ENCODE results near the gene CLCF1. TPM values are rescaled to one million over a fixed set of nuclear protein-coding genes. Genes with fewer than 3 reads are reported as not detected.

CLCF1 gene
- polyA plus RNA-seq, 1 of the 3 experiments (the other 2 are of a cell fraction): 27.0 TPM

- Histone ChIP-seq H2AFZ (ENCODE audit: low read depth) (no peak overlapping the region), H3K27me3 (ENCODE audit: insufficient read depth) (no peaks in the 10 kb centered on the region), H3K4me2 (no peak overlapping the region), H3K79me2 (ENCODE audit: insufficient read depth) (no peaks in the 10 kb centered on the region), H3K9ac (no peak overlapping the region), H3K27ac (ENCODE audit: low read depth in 2 of 2, low read length in 1 of 2) (no peak overlapping the region), H3K9me2 (no peaks in the 10 kb centered on the region), H3K36me3 (replicated peaks in 1 of 2; ENCODE audit: control insufficient read depth in 1 of 2, insufficient read depth in 2 of 2, low read length in 1 of 2) (peaks cover 0 to 6% of the 10 kb centered on the region in 2 experiments), H3K4me1 (ENCODE audit: control insufficient read depth in 1 of 2, insufficient read depth in 2 of 2, low read depth in 1 of 2, low read length in 1 of 2) (peaks cover 5 to 29% of the 10 kb centered on the region in 2 experiments; a peak in 1 of 4 replicates), H3K4me3 (ENCODE audit: low read depth in 2 of 2, low read length in 1 of 2) (no peak overlapping the region), H3F3A (replicated peaks; ENCODE audit: insufficient read depth) (peaks cover 22% of the 10 kb centered on the region), H4K20me1 (ENCODE audit: insufficient read depth) (peaks cover 3% of the 10 kb centered on the region; the same call in 1 of the 2 replicates), H3K9me3 (no peaks in the 10 kb centered on the region)
- DNase-seq: peak; percentile 10
- 67% methylated on average over 7 of the region's 7 CpGs for WGBS (ENCODE audit: low lambda C conversion rate)
- no peak for TF ChIP-seq GABPA (IDR thresholded peaks at IDR 0.05; ENCODE audit: low read depth)
- no peak for TF ChIP-seq JUND (IDR thresholded peaks at IDR 0.05)
- TF ChIP-seq RXRA (IDR thresholded peaks at IDR 0.05; ENCODE audit: borderline replicate concordance, low read depth): no peak
- no peak for TF ChIP-seq EZH2phosphoT487 (IDR thresholded peaks at IDR 0.05; ENCODE audit: borderline replicate concordance, low read depth)
- peak; percentile 66 for TF ChIP-seq RAD21 (IDR thresholded peaks at IDR 0.05; ENCODE audit: low read length)
- no peak for TF ChIP-seq RCOR1 (IDR thresholded peaks at IDR 0.05; ENCODE audit: low read length)
- TF ChIP-seq ELF1 (IDR thresholded peaks at IDR 0.05): no peak
- TF ChIP-seq TCF12 (IDR thresholded peaks at IDR 0.05): no peak
- TF ChIP-seq CTCF (IDR thresholded peaks at IDR 0.05): peak; percentile 77
- no peak for TF ChIP-seq ZBTB33 (IDR thresholded peaks at IDR 0.05; ENCODE audit: borderline replicate concordance, low read depth)
- TF ChIP-seq SMC3 (IDR thresholded peaks at IDR 0.05; ENCODE audit: low read depth, low read length): peak; percentile 49; the same call in 1 of the 2 replicates
- TF ChIP-seq FOXM1 (IDR thresholded peaks at IDR 0.05; ENCODE audit: low read depth): no peak
- ChIA-PET CTCF (interaction anchor here (0.7 to 7.4 kb wide), 39 partner anchors 8 to 292 kb away, joined by 3 to 116 read pairs (median 4); partner anchors contain the start of genes ANKRD13D, CLCF1, GPR152 and POLD4), POLR2A (no interaction called here)
Measured at GRCh38 chr11:67345920-67346819, 27.2 kb downstream of the CLCF1 start.
